ENCODE results near the gene ELOF1. TPM values are rescaled to one million over a fixed set of nuclear protein-coding genes. Genes with fewer than 3 reads are reported as not detected.

ELOF1 gene
- total and polyA plus RNA-seq, 2 of the 13 experiments (the other 11 are each of a cell fraction or from before 2014, with no cell fraction given), result 14.5 to 43.2 TPM

DNA sequence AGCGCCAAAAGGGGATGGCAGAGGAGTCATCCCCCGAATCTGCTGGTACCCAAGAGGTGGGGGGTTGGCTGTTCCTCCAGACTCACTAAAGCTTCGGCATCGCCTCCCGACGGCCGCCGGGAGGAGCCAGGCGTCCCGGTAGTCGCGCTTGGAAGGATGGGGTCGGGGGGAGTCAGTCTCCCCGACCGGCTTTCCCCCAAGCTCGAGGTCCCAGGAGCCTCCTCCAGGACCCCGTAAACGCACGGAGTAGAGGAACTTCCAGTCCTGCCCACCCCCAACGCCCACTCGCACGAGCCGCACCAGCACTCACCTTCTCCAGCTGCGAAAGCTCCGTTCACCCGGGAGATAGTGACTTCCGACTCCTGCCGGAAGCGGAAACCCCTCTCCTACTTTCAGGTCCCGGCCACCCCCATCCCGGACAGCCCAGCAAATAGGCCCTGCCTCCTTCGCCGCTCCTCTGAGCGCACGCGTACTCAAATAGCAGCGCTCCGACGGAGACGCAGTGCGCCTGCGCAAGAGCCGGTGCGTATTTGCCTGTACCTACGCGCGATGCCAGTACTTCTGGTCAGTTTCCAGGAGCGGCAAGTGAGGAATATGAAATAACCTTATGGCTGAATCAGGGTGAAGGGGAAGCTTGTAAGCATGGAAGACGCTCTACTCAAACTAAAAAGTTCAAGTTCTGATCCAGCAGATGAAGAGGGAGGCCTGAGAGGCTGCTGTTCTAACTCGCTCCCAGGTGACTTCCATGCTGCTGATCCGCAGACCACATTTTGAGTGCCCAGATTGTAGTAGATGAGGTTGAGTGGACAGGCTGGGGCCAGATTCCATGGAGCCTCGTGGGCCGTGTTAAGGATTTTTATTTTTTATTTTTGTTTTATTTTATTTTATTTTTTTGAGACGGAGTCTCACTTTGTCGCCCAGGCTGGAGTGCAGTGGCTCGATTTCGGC lies at the start of gene ELOF1 (continued):
- TF ChIP-seq MAFG (CRISPR knock-in tag; IDR thresholded peaks at IDR 0.05) (no peak), ZFP36L1 (CRISPR knock-in tag; IDR thresholded peaks at IDR 0.05) (no peak), ZBTB38 (CRISPR knock-in tag; IDR thresholded peaks at IDR 0.05) (peak; percentile 31; the same call in 1 of the 2 replicates), RFXAP (CRISPR knock-in tag; IDR thresholded peaks at IDR 0.05; ENCODE audit: borderline replicate concordance) (no peak), ZNF143 (CRISPR knock-in tag; IDR thresholded peaks at IDR 0.05) (peak; percentile 36; the same call in 1 of the 2 replicates), MXD4 (CRISPR knock-in tag; IDR thresholded peaks at IDR 0.05) (no peak)
- TF ChIP-seq, protein P1, sequence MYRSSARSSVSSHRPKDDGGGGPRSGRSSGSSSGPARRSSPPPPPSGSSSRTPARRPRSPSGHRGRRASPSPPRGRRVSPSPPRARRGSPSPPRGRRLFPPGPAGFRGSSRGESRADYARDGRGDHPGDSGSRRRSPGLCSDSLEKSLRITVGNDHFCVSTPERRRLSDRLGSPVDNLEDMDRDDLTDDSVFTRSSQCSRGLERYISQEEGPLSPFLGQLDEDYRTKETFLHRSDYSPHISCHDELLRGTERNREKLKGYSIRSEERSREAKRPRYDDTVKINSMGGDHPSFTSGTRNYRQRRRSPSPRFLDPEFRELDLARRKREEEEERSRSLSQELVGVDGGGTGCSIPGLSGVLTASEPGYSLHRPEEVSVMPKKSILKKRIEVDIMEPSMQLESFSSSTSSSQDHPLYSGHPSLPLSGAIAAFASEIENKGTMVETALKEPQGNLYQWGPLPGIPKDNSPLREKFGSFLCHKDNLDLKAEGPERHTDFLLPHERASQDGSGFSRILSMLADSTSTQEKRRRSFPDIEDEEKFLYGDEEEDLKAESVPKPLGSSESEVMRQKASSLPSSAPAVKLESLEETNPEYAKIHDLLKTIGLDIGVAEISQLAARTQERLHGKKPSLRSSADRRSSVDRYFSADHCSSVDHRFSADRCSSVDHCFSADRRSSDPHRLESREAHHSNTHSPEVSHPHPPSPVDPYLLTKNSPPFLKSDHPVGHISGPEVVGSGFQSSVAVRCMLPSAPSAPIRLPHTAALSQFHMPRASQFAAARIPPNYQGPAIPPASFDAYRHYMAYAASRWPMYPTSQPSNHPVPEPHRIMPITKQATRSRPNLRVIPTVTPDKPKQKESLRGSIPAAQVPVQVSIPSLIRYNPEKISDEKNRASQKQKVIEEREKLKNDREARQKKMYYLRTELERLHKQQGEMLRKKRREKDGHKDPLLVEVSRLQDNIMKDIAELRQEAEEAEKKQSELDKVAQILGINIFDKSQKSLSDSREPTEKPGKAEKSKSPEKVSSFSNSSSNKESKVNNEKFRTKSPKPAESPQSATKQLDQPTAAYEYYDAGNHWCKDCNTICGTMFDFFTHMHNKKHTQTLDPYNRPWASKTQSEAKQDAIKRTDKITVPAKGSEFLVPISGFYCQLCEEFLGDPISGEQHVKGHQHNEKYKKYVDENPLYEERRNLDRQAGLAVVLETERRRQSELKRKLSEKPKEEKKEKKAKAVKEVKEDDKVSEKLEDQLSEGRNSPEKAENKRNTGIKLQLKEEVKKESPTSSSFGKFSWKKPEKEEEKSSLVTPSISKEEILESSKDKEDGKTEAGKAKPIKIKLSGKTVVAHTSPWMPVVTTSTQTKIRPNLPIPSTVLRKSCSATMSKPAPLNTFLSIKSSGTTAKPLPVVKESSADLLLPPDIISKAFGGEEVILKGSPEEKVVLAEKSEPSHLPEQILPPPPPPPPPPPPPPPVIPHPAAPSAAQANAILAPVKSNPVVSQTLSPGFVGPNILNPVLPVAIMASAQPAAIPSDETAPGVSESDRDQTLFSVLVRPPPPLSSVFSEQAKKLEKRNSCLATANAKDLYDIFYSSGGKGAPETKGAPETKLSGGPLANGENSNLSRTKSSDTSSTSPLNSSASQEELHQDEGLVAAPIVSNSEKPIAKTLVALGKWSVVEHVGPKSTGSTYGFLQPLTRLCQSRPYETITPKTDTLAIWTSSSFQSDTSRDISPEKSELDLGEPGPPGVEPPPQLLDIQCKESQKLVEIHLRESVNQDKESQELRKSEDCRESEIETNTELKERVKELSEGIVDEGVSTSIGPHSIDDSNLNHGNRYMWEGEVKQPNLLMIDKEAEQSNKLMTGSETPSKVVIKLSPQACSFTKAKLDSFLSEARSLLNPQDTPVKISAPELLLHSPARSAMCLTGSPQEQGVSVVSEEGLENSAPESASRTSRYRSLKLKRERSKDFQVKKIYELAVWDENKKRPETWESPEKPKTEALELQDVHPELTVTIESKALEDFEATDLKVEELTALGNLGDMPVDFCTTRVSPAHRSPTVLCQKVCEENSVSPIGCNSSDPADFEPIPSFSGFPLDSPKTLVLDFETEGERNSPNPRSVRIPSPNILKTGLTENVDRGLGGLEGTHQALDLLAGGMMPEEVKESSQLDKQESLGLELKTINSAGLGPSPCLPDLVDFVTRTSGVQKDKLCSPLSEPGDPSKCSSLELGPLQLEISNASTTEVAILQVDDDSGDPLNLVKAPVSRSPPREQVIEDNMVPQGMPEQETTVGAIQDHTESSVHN (CRISPR knock-in tag; IDR thresholded peaks at IDR 0.05), result no peak
- TF ChIP-seq, protein P2, sequence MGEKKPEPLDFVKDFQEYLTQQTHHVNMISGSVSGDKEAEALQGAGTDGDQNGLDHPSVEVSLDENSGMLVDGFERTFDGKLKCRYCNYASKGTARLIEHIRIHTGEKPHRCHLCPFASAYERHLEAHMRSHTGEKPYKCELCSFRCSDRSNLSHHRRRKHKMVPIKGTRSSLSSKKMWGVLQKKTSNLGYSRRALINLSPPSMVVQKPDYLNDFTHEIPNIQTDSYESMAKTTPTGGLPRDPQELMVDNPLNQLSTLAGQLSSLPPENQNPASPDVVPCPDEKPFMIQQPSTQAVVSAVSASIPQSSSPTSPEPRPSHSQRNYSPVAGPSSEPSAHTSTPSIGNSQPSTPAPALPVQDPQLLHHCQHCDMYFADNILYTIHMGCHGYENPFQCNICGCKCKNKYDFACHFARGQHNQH (CRISPR knock-in tag; IDR thresholded peaks at IDR 0.05), result no peak
- TF ChIP-seq, protein P3, sequence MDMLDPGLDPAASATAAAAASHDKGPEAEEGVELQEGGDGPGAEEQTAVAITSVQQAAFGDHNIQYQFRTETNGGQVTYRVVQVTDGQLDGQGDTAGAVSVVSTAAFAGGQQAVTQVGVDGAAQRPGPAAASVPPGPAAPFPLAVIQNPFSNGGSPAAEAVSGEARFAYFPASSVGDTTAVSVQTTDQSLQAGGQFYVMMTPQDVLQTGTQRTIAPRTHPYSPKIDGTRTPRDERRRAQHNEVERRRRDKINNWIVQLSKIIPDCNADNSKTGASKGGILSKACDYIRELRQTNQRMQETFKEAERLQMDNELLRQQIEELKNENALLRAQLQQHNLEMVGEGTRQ (IDR thresholded peaks at IDR 0.05; ENCODE audit: low read depth, low read length), result no peak
- TF ChIP-seq, protein P3 (CRISPR knock-in tag; IDR thresholded peaks at IDR 0.05; ENCODE audit: borderline replicate concordance), result no peak
